Smooth muscle cell (in vitro differentiated cells): ENCODE data around the gene NELFCD. TPM values are rescaled to one million over a fixed set of nuclear protein-coding genes. Genes with fewer than 3 reads are reported as not detected.

Experiments used
- DNase-seq: peaks from one replicate; lab custom pipeline; 2025; ENCODE audit not compliant: unreplicated experiment; lab: John Stamatoyannopoulos, UW
- H2AFZ ChIP-seq: fragments of 200-600 bp; sonication (generic); 2 replicates; pipeline ENCODE4 v1.6.0; 2016; ENCODE audit warnings: antibody characterized with exemption, low read depth, mild to moderate bottlenecking
- H3F3A ChIP-seq: fragments of 200-600 bp; sonication (generic); 2 replicates; pipeline ENCODE4 v1.6.0; 2017; ENCODE audit warnings: antibody characterized with exemption, low read depth
- H3K27ac ChIP-seq: fragments of 200-600 bp; sonication (generic); 2 replicates; pipeline ENCODE4 v1.5.1; 2016; ENCODE audit warnings: low read depth, mild to moderate bottlenecking
- H3K27me3 ChIP-seq: fragments of 200-600 bp; sonication (generic); 2 replicates; pipeline ENCODE4 v1.6.1; 2016; ENCODE audit warnings: low read depth, mild to moderate bottlenecking
- H3K36me3 ChIP-seq: fragments of 200-600 bp; sonication (generic); 2 replicates; pipeline ENCODE4 v1.5.1; 2016; ENCODE audit warnings: low read depth
- H3K4me1 ChIP-seq: fragments of 200-600 bp; sonication (generic); 2 replicates; pipeline ENCODE4 v1.5.1; 2016; ENCODE audit warnings: low read depth
- H3K4me2 ChIP-seq: fragments of 200-600 bp; sonication (generic); 2 replicates; pipeline ENCODE4 v1.6.0; 2016; ENCODE audit warnings: mild to moderate bottlenecking
- H3K4me3 ChIP-seq: fragments of 200-600 bp; sonication (generic); 2 replicates; pipeline ENCODE4 v1.5.1; 2016; ENCODE audit warnings: mild to moderate bottlenecking
- H3K79me2 ChIP-seq: fragments of 200-600 bp; sonication (generic); 2 replicates; pipeline ENCODE4 v1.6.0; 2016; ENCODE audit warnings: low read depth, mild to moderate bottlenecking
- H3K9ac ChIP-seq: fragments of 200-600 bp; sonication (generic); 2 replicates; pipeline ENCODE4 v1.6.0; 2016; ENCODE audit warnings: low read depth
- H3K9me3 ChIP-seq: fragments of 200-600 bp; sonication (generic); replicated peaks from 2 replicates; pipeline ENCODE4 v1.5.1; 2016; ENCODE audit warnings: low read depth
- H4K20me1 ChIP-seq: fragments of 200-600 bp; sonication (generic); 2 replicates; pipeline ENCODE4 v1.6.0; 2016; ENCODE audit warnings: low read depth
- WGBS: methylation state at CpG from one replicate; pipeline ENCODE4 v1.1.7; 2016; ENCODE audit warnings: low lambda C conversion rate; 5-methylcytosine and 5-hydroxymethylcytosine counted together
- polyA plus RNA-seq: library from polyadenylated mRNA; unstranded; fragments of >200 nt; fragmentation: Nextera tagmentation; extraction: Ambion mirVana; gene quantifications from 2 replicates; pipeline ENCODE4 v1.2.1, GENCODE V29; 2016
- total RNA-seq: library from RNA; depleted of rRNA; stranded (reverse); fragments of >200 nt; gene quantifications from 2 replicates; pipeline ENCODE4 v1.2.3, GENCODE V29; 2014
- TF ChIP-seq, protein P1 (sequence below): fragments of 200-600 bp; sonication (generic); IDR thresholded peaks from 2 replicates; pipeline ENCODE4 v1.5.1; 2017; ENCODE audit warnings: borderline replicate concordance, mild to moderate bottlenecking, antibody characterized with exemption; ENCODE audit not compliant: insufficient read depth, poor library complexity, severe bottlenecking

Gene NELFCD
- total and polyA plus RNA-seq, 2 experiments from 2014 or later, result 25.4 to 40.3 TPM

DNA sequence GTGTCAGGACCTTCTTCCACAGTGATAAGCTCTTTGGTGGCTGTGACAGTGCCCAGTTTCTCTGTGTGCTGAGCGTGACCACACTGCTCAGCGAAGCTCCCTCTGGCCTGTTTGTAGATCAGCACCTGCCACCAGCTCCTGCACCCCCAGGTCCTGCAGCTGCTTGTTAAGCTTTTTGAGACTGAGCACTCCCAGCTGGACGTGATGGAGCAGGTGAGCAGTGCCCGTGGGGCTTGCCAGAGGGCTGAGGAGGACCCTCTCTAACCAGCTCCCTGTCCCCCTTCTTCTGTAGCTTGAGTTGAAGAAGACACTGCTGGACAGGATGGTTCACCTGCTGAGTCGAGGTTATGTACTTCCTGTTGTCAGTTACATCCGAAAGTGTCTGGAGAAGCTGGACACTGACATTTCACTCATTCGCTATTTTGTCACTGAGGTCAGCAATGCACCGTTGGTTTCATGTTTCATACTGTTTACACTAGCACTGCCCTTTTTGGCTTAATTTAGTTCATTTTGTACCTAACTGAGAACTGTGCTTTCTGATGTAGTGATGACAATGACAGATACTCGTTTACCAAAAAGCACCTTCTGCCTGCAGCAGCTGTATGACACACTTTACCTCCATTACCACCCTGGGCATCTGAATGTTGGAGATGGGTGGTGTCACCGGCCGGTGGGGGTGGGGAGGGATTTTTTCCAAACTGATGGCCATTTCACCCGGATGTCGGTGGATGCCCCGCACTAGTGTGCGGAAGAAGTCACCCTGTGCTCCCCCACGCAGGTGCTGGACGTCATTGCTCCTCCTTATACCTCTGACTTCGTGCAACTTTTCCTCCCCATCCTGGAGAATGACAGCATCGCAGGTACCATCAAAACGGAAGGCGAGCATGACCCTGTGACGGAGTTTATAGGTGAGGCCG is 12.5 kb downstream of the NELFCD start:
- H3F3A ChIP-seq, result peaks cover 19% of the 10 kb centered on the region
- H3K9ac ChIP-seq, result no peak overlapping the region
- H3K27ac ChIP-seq, result no peak overlapping the region
- no peaks in the 10 kb centered on the region for H3K4me1 ChIP-seq
- H3K4me3 ChIP-seq, result no peak overlapping the region
- no peaks in the 10 kb centered on the region for H3K9me3 ChIP-seq
- H2AFZ ChIP-seq, result no peak overlapping the region
- DNase-seq, result no peak
- TF ChIP-seq, protein P1, sequence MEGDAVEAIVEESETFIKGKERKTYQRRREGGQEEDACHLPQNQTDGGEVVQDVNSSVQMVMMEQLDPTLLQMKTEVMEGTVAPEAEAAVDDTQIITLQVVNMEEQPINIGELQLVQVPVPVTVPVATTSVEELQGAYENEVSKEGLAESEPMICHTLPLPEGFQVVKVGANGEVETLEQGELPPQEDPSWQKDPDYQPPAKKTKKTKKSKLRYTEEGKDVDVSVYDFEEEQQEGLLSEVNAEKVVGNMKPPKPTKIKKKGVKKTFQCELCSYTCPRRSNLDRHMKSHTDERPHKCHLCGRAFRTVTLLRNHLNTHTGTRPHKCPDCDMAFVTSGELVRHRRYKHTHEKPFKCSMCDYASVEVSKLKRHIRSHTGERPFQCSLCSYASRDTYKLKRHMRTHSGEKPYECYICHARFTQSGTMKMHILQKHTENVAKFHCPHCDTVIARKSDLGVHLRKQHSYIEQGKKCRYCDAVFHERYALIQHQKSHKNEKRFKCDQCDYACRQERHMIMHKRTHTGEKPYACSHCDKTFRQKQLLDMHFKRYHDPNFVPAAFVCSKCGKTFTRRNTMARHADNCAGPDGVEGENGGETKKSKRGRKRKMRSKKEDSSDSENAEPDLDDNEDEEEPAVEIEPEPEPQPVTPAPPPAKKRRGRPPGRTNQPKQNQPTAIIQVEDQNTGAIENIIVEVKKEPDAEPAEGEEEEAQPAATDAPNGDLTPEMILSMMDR, result no peak
- 96% methylated on average over 23 of the region's 23 CpGs for WGBS
- H3K79me2 ChIP-seq, result no peaks in the 10 kb centered on the region
- no peak overlapping the region for H3K4me2 ChIP-seq
- H3K36me3 ChIP-seq, result peaks cover 21% of the 10 kb centered on the region
- H4K20me1 ChIP-seq, result no peaks in the 10 kb centered on the region
- H3K27me3 ChIP-seq, result no peaks in the 10 kb centered on the region

DNA sequence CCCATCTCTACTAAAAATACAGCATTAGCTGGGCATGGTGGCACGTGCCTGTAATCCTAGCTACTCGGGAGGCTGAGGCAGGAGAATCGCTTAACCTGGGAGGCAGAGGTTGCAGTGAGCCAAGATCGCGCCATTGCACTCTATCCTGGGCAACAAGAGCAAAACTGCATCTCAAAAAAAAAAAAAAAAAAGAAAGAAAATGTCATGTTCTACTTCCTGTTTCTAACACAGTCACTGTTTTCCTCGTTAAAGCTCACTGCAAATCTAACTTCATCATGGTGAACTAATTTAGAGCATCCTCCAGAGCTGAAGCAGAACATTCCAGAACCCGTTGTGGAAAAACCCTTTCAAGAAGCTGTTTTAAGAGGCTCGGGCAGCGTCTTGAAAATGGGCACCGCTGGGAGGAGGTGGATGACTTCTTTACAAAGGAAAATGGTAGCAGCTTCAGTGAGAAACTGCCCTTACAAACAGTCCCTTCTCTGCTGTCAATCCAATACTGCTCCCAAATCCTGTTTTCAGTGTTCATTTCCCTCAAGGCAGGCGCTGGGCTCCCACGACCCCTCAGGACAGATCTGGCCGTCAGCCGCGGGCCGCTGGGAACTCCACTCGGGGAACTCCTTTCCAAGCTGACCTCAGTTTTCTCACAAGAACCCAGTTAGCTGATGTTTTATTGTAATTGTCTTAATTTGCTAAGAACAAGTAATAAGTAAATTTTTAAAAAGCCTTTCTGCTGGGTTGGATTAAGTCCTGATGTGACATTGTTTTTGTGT is 13.5 kb downstream of the NELFCD start:
- no peak overlapping the region for H3K4me3 ChIP-seq
- DNase-seq, result no peak
- H3K9me3 ChIP-seq, result no peaks in the 10 kb centered on the region
- H2AFZ ChIP-seq, result no peak overlapping the region
- H3K4me2 ChIP-seq, result no peak overlapping the region
- H3K79me2 ChIP-seq, result no peaks in the 10 kb centered on the region
- H3K36me3 ChIP-seq, result peaks cover 17% of the 10 kb centered on the region
- no peak overlapping the region for H3K27ac ChIP-seq
- 95% methylated on average over 17 of the region's 17 CpGs for WGBS
- H3K27me3 ChIP-seq, result no peaks in the 10 kb centered on the region
- TF ChIP-seq, protein P1, result no peak
- H4K20me1 ChIP-seq, result no peaks in the 10 kb centered on the region
- H3F3A ChIP-seq, result peaks cover 19% of the 10 kb centered on the region
- H3K9ac ChIP-seq, result no peak overlapping the region
- no peaks in the 10 kb centered on the region for H3K4me1 ChIP-seq

DNA sequence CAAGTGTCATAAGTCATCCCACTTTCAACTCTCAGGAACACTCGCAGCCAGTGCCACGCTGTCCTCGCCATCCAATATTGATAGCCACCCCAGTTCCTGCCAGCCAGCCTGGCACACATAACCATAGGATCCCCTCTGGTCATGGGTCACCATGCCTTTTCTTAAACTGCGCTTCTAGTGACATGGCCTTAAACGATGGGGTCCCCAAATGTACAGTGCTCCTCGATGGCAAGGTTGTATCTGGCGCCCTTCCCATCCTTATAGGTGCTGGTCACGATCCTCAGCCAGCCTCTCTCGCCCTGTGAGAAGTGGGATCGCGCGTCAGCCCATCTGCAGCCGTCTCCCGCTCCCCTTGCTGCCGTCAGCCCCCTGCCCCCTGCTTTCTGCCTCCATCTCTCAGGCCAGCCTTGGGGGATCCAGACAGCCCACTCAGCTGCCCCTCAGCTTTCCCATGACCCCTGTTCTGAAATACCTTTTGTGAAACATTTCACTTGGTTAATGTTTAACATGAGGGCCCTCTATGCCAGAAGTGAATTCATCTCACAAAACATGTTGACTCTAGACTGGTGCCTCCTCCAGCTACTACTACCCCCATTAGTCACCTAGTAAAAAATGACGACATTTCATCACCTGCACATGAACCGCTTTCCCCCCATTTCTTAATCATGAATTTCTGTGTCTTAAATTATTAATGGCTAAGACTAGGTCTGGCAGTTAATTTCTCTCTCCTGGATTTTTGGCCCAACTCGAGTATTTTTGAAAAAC is 14.6 kb downstream of the NELFCD start:
- Histone ChIP-seq H3F3A (peaks cover 19% of the 10 kb centered on the region), H3K27me3 (no peaks in the 10 kb centered on the region), H3K4me3 (no peak overlapping the region), H3K36me3 (peaks cover 17% of the 10 kb centered on the region), H2AFZ (no peak overlapping the region), H3K4me2 (no peak overlapping the region), H4K20me1 (no peaks in the 10 kb centered on the region), H3K79me2 (no peaks in the 10 kb centered on the region), H3K9ac (no peak overlapping the region), H3K9me3 (no peaks in the 10 kb centered on the region), H3K27ac (no peak overlapping the region), H3K4me1 (no peaks in the 10 kb centered on the region)
- 97% methylated on average over 18 of the region's 18 CpGs for WGBS
- TF ChIP-seq, protein P1, result no peak
- DNase-seq, result no peak
